Measurements from ENCODE around the gene FAR2.
"Not testable (repeated sequence)": the region's sequence is repeated elsewhere in the genome, so short reads cannot be mapped to it uniquely, and the experiment has no call there.

FAR2 gene

GRCh38 chr12:29281371-29282005 lies 132.4 kb downstream of the FAR2 start:
- DNase-seq (ENCODE audit: low spot score) = no peak

GRCh38 chr12:29282031-29282816 lies 133.1 kb downstream of the FAR2 start:
- DNase-seq (ENCODE audit: low spot score) = no peak

- no peak for DNase-seq (ENCODE audit: low spot score)
Observed at GRCh38 chr12:29283969-29284700, 135.1 kb downstream of the FAR2 start.

- DNase-seq (ENCODE audit: low spot score) = no peak
Observed at GRCh38 chr12:29286081-29286790, 137.2 kb downstream of the FAR2 start.

- no peak for DNase-seq (ENCODE audit: low spot score)
Observed at GRCh38 chr12:29287622-29288021, 138.5 kb downstream of the FAR2 start.

GRCh38 chr12:29288031-29288430 lies 139.0 kb downstream of the FAR2 start:
- no peak for DNase-seq (ENCODE audit: low spot score)

- DNase-seq (ENCODE audit: low spot score) = not testable (repeated sequence)
Observed at GRCh38 chr12:29290475-29290874, 141.4 kb downstream of the FAR2 start.

- no peak for DNase-seq (ENCODE audit: low spot score)
Observed at GRCh38 chr12:29291226-29291625, 142.1 kb downstream of the FAR2 start.

- no peak for DNase-seq (ENCODE audit: low spot score)
Observed at GRCh38 chr12:29299633-29300032, 150.6 kb downstream of the FAR2 start.

GRCh38 chr12:29301114-29301513 lies 152.0 kb downstream of the FAR2 start:
- DNase-seq (ENCODE audit: low spot score) = no peak

- no peak for DNase-seq (ENCODE audit: low spot score)
Observed at GRCh38 chr12:29304388-29304787, 155.3 kb downstream of the FAR2 start.

- DNase-seq (ENCODE audit: low spot score) = no peak
Observed at GRCh38 chr12:29306266-29306665, 157.2 kb downstream of the FAR2 start.

GRCh38 chr12:29306682-29307081 lies 157.6 kb downstream of the FAR2 start:
- DNase-seq (ENCODE audit: low spot score) = no peak

- no peak for DNase-seq (ENCODE audit: low spot score)
Observed at GRCh38 chr12:29309320-29309902, 160.3 kb downstream of the FAR2 start.

GRCh38 chr12:29310899-29311298 lies 161.8 kb downstream of the FAR2 start:
- DNase-seq (ENCODE audit: low spot score) = no peak

- DNase-seq (ENCODE audit: low spot score) = peak; percentile 52
Observed at GRCh38 chr12:29314416-29314815, 165.3 kb downstream of the FAR2 start.

GRCh38 chr12:29316752-29317151 lies 167.7 kb downstream of the FAR2 start:
- no peak for DNase-seq (ENCODE audit: low spot score)

GRCh38 chr12:29317556-29318363 lies 168.7 kb downstream of the FAR2 start:
- DNase-seq (ENCODE audit: low spot score) = peak; percentile 94

GRCh38 chr12:29320295-29321085 lies 171.4 kb downstream of the FAR2 start:
- no peak for DNase-seq (ENCODE audit: low spot score)

GRCh38 chr12:29322157-29322556 lies 173.1 kb downstream of the FAR2 start:
- no peak for DNase-seq (ENCODE audit: low spot score)
